Measurements from ENCODE around the gene GFRAL. TPM values are rescaled to one million over a fixed set of nuclear protein-coding genes. Genes with fewer than 3 reads are reported as not detected.

The GFRAL gene
- total RNA-seq, 1 donor from 2014 or later = not detected

DNA sequence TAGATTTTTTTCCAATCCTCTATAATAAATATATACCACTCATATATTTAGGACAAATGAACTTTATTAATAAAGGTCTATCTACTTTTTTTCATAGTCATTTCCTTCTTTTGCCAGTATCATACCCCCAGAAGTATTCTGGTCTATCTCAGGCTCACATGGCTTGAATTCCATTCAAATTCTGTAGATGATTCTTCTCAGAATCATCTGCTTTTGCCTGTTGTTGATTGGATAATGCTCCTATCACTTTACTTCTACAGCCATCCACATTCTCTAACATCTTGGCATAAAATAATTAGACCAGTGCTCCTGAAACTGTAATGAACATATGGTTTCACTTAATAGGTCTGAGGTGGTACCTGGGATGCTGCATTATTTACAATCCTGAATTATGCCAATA lies 121.2 kb downstream of the GFRAL start:
- no peak for TF ChIP-seq EZH2phosphoT487 (IDR thresholded peaks at IDR 0.05)
- no peak for TF ChIP-seq EZH2 (IDR thresholded peaks at IDR 0.05)
- no peak for TF ChIP-seq CTCF (IDR thresholded peaks at IDR 0.05)

DNA sequence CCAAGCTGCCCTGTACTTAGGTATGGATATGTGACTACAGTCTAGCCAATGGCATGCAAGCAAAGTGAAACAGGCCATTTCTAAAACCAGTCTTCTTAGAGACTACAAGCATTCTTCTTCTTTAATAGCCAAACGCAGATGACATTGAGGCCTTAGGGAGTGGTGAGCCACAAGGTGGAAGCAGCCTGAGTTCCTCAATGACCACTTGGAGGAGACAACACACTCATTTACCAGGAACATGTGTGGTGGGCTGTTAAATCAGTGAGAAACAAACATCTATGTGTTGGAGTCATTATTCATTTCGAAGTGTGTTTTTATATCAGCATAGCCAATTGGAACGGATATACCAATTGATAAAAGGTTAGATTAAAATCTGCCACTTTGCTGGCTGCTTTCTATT lies 122.0 kb downstream of the GFRAL start:
- Histone ChIP-seq H3K36me3 (no peaks in the 10 kb centered on the region), H3K4me2 (no peak overlapping the region), H3K9me3 (ENCODE audit: low read depth) (no peaks in the 10 kb centered on the region), H3K79me2 (ENCODE audit: low read depth) (no peaks in the 10 kb centered on the region), H3K4me1 (no peaks in the 10 kb centered on the region), H3K9ac (no peak overlapping the region), H3K27me3 (no peaks in the 10 kb centered on the region), H3K27ac (no peak overlapping the region), H3F3A (ENCODE audit: low read depth) (no peaks in the 10 kb centered on the region), H3K4me3 (no peak overlapping the region), H2AFZ (replicated peaks) (no peak overlapping the region), H4K20me1 (ENCODE audit: low read depth) (no peaks in the 10 kb centered on the region)
- Mint-ChIP-seq H3K36me3 (no peaks in the 10 kb centered on the region), H3K27me3 (ENCODE audit: insufficient read depth, low read depth) (no peaks in the 10 kb centered on the region), H3K9me3 (no peaks in the 10 kb centered on the region), H3K4me1 (no peaks in the 10 kb centered on the region), H3K4me3 (no peak overlapping the region), H3K27ac (no peak overlapping the region)
- DNase-seq (ENCODE audit: low spot score) = peak; percentile 39
- TF ChIP-seq EZH2 (IDR thresholded peaks at IDR 0.05) (no peak), CTCF (IDR thresholded peaks at IDR 0.05) (peak; percentile 40)

More for the DNA sequence above, 121.2 kb downstream of the GFRAL start:
- no peaks in the 10 kb centered on the region for H3K9me3 Mint-ChIP-seq
- Histone ChIP-seq H3K9ac (no peak overlapping the region), H4K20me1 (ENCODE audit: low read depth) (no peaks in the 10 kb centered on the region), H3K4me3 (no peak overlapping the region), H3F3A (ENCODE audit: low read depth) (no peaks in the 10 kb centered on the region), H3K27me3 (no peaks in the 10 kb centered on the region), H3K79me2 (ENCODE audit: low read depth) (no peaks in the 10 kb centered on the region), H3K4me1 (no peaks in the 10 kb centered on the region), H3K4me2 (no peak overlapping the region), H3K27ac (no peak overlapping the region), H3K9me3 (ENCODE audit: low read depth) (no peaks in the 10 kb centered on the region), H2AFZ (replicated peaks) (no peak overlapping the region), H3K36me3 (no peaks in the 10 kb centered on the region)
- no peak for DNase-seq (ENCODE audit: low spot score)
- no peaks in the 10 kb centered on the region for H3K4me1 Mint-ChIP-seq
- H3K27ac Mint-ChIP-seq = no peak overlapping the region
- H3K4me3 Mint-ChIP-seq = no peak overlapping the region
- no peaks in the 10 kb centered on the region for H3K27me3 Mint-ChIP-seq (ENCODE audit: insufficient read depth, low read depth)
- no peaks in the 10 kb centered on the region for H3K36me3 Mint-ChIP-seq

- H4K20me1 ChIP-seq (ENCODE audit: low read depth) = no peaks in the 10 kb centered on the region
- Mint-ChIP-seq H3K9me3 (no peaks in the 10 kb centered on the region), H3K27ac (no peak overlapping the region), H3K4me1 (no peaks in the 10 kb centered on the region), H3K4me3 (no peak overlapping the region), H3K36me3 (no peaks in the 10 kb centered on the region), H3K27me3 (ENCODE audit: insufficient read depth, low read depth) (no peaks in the 10 kb centered on the region)
- H3K27me3 ChIP-seq = no peaks in the 10 kb centered on the region
- no peak overlapping the region for H3K9ac ChIP-seq
- no peak for DNase-seq (ENCODE audit: low spot score)
- H3K4me3 ChIP-seq = no peak overlapping the region
- TF ChIP-seq EZH2phosphoT487 (IDR thresholded peaks at IDR 0.05) (no peak), EZH2 (IDR thresholded peaks at IDR 0.05) (no peak), CTCF (IDR thresholded peaks at IDR 0.05) (no peak)
- no peaks in the 10 kb centered on the region for H3K9me3 ChIP-seq (ENCODE audit: low read depth)
- no peak overlapping the region for H3K4me2 ChIP-seq
- no peaks in the 10 kb centered on the region for H3F3A ChIP-seq (ENCODE audit: low read depth)
- no peaks in the 10 kb centered on the region for H3K79me2 ChIP-seq (ENCODE audit: low read depth)
- H2AFZ ChIP-seq (replicated peaks) = no peak overlapping the region
- no peak overlapping the region for H3K27ac ChIP-seq
- no peaks in the 10 kb centered on the region for H3K36me3 ChIP-seq
- H3K4me1 ChIP-seq = no peaks in the 10 kb centered on the region
Measured at GRCh38 chr6:55450005-55450404, 122.7 kb downstream of the GFRAL start.

Other genes with a start within 250 kb of the GFRAL start
- 0.06 TPM in 1 of 2 replicates, not detected in the other for gene HCRTR2, start 153.0 kb upstream of the GFRAL start, total RNA-seq (ENCODE audit: low replicate concordance)